GM19099 (cell line): ENCODE data around the gene CLPTM1.

ENCODE experiments used
- POLR2A ChIP-seq: IDR thresholded peaks from 3 replicates; pipeline ENCODE4 v1.6.1; 2011; ENCODE audit warnings: low read depth; ENCODE audit not compliant: insufficient read length; ENCODE audit errors: extremely low read depth

CLPTM1 gene

GRCh38 chr19:44961821-44962220, 6.6 kb downstream of the CLPTM1 start:
- TF ChIP-seq POLR2A = no peak

DNA sequence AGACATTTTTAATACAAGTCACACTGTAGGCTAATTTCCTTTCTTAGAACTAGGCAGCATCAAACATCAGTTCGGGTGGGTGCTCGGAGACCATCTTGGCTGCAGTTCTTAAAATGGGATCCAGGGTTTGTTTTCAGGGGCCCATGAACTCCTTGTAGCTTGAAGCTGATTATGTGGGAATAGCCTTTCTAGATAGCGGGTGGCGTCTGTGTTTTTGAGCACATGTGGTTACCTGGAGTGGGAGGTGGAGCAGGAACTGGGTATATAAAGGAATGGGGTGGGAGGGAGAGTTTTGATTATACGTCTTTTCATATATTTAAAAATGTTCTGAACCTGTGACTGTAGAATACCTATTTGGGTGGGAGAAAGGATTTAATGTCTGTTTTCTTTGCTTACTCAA, 12.9 kb downstream of the CLPTM1 start:
- no peak for TF ChIP-seq POLR2A

GRCh38 chr19:44968670-44969069, 13.5 kb downstream of the CLPTM1 start:
- no peak for TF ChIP-seq POLR2A

DNA sequence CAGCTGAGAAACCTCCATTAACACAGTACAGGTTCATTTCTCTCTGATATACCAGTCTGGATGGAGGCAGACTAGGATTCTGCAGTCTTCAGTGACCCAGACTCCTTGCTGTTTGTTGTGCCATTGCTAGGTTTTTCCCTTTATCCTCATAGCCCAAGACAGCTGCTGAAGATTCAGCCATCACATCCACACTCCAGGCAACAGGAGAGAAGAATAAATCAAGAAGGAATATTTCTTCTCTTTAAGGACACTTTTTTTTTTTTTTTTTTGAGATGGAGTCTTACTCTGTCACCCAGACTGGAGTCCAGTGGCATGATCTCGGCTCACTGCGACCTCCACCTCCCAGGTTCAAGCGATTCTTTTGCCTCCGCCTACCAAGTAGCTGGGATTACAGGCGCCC, 14.3 kb downstream of the CLPTM1 start:
- TF ChIP-seq POLR2A = no peak

DNA sequence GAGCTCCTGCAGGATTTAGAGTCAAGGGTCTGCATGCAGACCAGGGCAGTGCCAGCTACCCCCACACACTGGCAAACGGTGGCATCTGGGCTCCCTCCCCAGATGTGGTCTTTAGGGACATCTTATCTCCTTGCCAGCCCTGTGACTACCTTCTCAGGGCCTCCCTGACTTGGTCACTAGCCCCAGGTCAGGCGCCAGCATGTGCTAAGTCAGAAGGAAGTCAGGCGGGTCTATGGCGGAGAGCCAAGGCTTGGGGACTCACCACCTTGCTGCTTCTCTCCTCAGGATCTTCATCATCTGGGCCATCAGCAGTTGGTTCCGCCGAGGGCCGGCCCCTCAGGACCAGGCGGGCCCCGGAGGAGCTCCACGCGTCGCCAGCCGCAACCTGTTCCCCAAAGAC, 17.6 kb downstream of the CLPTM1 start:
- no peak for TF ChIP-seq POLR2A

GRCh38 chr19:44973982-44974735, 19.0 kb downstream of the CLPTM1 start:
- no peak for TF ChIP-seq POLR2A

GRCh38 chr19:44974857-44975256, 19.7 kb downstream of the CLPTM1 start:
- no peak for TF ChIP-seq POLR2A

DNA sequence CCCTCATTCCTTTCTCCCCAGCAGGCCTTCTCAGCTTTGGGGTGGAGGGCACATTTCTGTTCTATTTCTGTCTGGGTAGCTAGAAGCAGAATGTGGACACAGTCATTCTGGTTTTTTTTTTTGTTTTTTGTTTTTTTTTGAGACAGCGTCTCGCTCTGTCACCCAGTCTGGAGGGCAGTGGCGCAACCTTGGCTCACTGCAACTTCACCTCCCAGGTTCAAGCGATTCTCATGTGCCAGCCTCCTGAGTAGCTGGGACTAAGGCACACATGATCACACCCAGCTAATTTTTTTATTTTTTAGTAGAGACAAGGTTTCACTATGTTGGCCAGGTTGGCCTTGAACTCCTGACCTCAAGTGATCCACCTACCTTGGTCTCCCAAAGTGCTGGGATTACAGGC, 20.3 kb downstream of the CLPTM1 start:
- no peak for TF ChIP-seq POLR2A

- no peak for TF ChIP-seq POLR2A
Observed at GRCh38 chr19:44984005-44984404, 28.8 kb downstream of the CLPTM1 start.

DNA sequence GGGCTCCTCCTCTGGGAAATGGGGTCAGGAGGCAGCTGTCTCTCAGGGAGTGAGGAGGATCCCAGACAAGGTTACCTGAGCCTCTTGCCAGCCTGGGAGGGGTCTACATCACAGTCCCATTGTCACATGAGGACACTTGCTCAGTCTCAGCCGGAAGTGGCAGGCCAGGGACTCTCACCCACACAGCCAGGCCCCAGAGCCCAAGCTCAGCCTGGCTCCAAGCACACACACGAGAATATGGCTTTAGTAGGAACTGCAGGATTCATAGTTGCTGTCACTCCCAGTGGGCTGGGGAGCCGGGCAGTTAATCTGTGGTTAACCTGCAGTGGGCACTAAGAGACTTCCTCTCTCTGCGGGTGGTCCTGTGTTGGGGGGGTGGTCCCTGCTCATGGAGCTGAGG, 30.3 kb downstream of the CLPTM1 start:
- TF ChIP-seq POLR2A = no peak

DNA sequence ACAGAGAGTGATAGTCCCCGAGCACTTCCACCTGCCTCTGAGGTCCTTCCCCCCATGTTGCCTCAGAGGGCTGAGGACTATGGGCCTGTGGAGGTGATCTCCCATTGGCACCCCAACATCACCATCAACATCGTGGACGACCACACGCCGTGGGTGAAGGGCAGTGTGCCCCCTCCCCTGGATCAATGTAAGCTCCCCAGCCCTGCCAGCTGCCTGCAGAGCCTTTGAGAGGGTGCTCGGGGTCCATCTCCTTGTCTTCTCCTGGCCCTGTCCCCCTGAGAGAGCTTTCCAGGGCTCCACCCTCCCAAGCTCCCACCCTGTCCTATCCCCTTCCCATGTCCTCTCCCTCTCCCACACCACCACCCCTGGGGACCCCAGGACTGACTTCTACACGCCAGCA, 31.2 kb downstream of the CLPTM1 start:
- no peak for TF ChIP-seq POLR2A

- TF ChIP-seq POLR2A = no peak
Observed at GRCh38 chr19:44987148-44987675, 32.0 kb downstream of the CLPTM1 start.

- no peak for TF ChIP-seq POLR2A
Observed at GRCh38 chr19:44988273-44988672, 33.1 kb downstream of the CLPTM1 start.

DNA sequence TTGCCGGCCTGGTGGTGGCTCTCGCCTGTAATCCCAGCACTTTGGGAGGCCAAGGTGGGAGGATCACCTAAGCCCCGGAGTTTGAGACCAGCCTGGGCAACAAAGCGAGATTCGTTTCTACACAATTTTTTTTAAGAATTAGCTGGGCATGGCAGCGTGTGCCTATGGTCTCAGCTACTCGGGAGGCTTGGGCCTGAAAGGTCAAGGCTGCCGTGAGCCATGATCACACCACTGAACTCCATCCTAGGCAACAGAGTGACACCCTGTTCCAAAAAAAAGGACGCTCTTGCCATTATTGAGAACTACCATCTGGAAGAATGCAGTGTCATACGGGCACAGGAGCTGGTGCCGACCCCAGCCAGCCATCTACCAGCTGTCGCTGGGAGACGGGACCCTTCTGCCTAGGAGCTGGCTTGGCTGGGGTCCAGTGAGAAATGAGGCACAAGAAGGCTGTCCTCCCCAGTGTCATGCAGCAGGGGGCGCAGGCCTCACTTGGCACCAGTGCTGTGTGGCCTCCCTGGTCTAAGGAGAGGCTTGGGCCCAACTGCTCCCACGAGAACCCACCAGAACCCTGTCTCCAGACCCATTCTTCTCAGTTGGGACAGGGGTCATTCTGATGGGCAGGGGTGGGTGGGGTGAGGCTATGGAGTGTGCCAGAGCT, 33.8 kb downstream of the CLPTM1 start:
- no peak for TF ChIP-seq POLR2A

DNA sequence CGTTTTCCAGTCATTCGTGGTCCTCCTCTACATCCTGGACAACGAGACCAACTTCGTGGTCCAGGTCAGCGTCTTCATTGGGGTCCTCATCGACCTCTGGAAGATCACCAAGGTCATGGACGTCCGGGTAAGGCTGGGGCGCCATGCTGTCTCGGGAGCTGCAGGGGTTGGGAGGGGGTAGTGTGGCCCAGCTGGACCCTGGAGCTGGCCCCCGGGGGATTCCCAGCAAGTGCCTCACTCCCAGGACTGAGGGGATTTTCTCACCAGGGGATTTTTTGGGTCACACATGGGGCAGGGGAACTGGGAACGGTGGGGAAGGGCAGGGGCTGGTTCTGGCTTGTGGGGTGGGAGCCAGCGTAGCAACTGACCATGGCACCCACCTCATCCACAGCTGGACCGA, 35.3 kb downstream of the CLPTM1 start:
- no peak for TF ChIP-seq POLR2A

DNA sequence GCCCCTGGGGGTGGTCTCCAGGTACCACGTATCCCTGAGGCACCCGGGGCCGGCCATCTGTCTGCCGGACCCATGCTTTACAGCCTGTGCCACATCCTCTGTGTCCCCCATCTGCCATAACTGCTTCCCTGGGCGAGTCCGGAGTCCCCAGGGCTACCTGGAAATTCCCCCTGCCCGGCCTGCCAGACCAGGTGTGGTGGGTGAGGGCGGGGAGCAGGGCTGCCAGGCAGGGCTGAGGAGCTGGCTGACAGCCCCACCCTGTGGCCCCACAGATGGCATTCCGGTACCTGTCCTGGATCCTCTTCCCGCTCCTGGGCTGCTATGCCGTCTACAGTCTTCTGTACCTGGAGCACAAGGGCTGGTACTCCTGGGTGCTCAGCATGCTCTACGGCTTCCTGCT, 35.8 kb downstream of the CLPTM1 start:
- no peak for TF ChIP-seq POLR2A

DNA sequence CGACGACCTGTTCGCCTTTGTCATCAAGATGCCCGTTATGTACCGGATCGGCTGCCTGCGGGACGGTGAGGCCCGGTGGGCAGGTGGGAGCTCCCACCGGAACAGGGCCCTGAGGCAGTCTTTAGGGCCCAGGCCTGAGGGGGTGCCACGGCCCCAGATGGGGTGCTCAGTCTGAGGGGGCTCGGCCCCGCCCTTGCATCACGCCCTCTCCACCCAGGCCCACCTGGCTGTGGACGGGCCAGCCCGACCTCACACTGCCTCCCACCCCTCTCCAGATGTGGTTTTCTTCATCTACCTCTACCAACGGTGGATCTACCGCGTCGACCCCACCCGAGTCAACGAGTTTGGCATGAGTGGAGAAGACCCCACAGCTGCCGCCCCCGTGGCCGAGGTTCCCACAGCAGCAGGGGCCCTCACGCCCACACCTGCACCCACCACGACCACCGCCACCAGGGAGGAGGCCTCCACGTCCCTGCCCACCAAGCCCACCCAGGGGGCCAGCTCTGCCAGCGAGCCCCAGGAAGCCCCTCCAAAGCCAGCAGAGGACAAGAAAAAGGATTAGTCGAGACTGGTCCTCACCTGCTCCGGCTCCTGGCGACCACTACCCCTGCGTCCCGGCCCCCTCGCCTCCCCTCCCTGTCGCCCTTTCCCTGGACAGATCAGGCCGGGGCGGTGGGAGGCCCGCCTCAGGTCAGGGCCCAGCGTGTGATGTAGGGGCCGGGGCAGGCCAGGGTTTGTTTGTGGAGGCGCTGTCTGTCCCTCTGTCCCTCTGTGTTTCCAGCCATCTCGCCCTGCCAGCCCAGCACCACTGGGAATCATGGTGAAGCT, 37.4 kb downstream of the CLPTM1 start:
- no peak for TF ChIP-seq POLR2A
